ENCODE data around the gene PEPD.

- TF ChIP-seq POLR2A (IDR thresholded peaks at IDR 0.05): no peak
- TF ChIP-seq, protein P1, sequence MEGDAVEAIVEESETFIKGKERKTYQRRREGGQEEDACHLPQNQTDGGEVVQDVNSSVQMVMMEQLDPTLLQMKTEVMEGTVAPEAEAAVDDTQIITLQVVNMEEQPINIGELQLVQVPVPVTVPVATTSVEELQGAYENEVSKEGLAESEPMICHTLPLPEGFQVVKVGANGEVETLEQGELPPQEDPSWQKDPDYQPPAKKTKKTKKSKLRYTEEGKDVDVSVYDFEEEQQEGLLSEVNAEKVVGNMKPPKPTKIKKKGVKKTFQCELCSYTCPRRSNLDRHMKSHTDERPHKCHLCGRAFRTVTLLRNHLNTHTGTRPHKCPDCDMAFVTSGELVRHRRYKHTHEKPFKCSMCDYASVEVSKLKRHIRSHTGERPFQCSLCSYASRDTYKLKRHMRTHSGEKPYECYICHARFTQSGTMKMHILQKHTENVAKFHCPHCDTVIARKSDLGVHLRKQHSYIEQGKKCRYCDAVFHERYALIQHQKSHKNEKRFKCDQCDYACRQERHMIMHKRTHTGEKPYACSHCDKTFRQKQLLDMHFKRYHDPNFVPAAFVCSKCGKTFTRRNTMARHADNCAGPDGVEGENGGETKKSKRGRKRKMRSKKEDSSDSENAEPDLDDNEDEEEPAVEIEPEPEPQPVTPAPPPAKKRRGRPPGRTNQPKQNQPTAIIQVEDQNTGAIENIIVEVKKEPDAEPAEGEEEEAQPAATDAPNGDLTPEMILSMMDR (IDR thresholded peaks at IDR 0.05): no peak
Observed at GRCh38 chr19:33440241-33440640, 81.3 kb downstream of the PEPD start.

Measured in Peyer's patch (tissue), 4 donors.